Fibroblast of skin of right biceps (primary cell): ENCODE measurements around the gene TMEM255B.
"Not testable (repeated sequence)": the region's sequence is repeated elsewhere in the genome, so short reads cannot be mapped to it uniquely, and the experiment has no call there.

Experiments used
- DNase-seq: peaks from one replicate; pipeline ENCODE4 v3.0.0-alpha.2; 2013

The TMEM255B gene

GRCh38 chr13:113820813-113821651 lies 62.0 kb downstream of the TMEM255B start:
- DNase-seq = peak; percentile 98

GRCh38 chr13:113821847-113822246 lies 62.8 kb downstream of the TMEM255B start:
- DNase-seq = no peak

GRCh38 chr13:113822266-113822665 lies 63.2 kb downstream of the TMEM255B start:
- DNase-seq = no peak

GRCh38 chr13:113822956-113823744 lies 64.1 kb downstream of the TMEM255B start:
- DNase-seq = no peak

DNA sequence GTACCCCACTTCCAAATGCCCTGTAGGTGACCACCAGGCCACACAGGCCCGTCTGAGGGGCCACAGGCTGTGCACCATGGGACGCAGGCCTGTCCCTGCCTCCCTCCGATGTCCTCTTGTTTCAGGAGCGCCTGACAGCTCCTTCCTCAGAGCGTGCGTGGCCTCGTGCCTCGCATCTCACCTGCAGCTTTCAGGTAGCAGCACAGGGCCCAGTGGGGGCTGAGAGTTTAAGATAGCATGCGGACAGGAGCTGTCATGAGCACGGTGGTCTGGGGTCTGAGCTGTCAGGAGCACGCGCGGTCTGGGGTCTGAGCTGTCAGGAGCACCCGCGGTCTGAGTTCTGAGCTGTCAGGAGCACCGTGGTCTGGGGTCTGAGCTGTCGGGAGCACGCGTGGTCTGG lies 64.7 kb downstream of the TMEM255B start:
- DNase-seq = no peak

DNA sequence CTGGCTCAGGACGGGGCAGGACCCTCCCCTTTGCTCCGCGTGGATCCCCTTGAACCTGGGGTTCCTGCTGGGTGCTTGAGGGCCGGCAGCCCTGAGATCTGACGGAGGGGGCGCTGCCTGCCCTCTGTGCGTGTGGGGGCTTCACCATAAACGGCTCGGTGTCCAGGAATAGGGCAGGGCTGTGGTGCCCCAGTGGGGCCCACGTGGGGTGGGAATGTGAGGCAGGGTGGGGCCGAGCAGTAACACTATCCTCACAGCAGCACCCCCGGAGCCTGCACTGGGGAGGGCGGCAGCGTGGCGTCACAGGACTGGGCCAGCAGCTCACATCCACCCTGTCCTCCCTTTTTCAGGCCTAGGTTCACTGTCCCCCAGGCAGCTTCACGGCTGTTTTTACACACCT lies 66.8 kb downstream of the TMEM255B start:
- no peak for DNase-seq

DNA sequence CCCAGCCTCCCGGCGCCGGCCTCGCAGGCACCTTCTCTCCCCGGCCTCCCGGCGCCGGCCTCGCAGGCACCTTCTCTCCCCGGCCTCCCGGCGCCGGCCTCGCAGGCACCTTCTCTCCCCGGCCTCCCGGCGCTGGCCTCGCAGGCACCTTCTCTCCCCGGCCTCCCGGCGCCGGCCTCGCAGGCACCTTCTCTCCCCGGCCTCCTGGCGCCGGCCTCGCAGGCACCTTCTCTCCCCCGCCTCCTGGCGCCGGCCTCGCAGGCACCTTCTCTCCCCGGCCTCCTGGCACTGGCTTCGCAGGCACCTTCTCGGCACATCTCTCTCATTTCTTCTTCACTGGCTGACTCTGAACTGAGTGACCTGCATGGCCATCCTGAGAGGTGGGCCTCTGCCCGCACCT lies 67.4 kb downstream of the TMEM255B start:
- DNase-seq = not testable (repeated sequence)

- no peak for DNase-seq
These were observed 68.0 kb downstream of the TMEM255B start for GRCh38 chr13:113827021-113827420.

- DNase-seq = no peak
These were observed 69.3 kb downstream of the TMEM255B start for GRCh38 chr13:113828282-113828825.

DNA sequence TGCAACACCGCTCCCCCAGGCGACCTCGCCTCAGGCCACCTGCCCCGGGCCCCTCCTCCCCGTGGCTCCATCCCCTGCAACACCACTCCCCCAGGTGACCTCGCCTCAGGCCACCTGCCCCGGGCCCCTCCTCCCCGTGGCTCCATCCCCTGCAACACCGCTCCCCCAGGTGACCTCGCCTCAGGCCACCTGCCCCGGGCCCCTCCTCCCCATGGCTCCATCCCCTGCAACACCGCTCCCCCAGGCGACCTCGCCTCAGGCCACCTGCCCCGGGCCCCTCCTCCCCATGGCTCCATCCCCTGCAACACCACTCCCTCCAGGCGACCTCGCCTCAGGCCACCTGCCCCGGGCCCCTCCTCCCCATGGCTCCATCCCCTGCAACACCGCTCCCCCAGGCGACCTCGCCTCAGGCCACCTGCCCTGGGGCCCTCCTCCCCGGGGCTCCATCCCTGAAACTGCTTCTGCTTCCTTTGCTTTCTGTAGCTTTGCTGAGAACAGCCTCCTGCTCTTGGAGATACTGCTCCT lies 71.5 kb downstream of the TMEM255B start:
- not testable (repeated sequence) for DNase-seq

- DNase-seq = no peak
These were observed 72.0 kb downstream of the TMEM255B start for GRCh38 chr13:113831061-113831460.

- DNase-seq = no peak
These were observed 73.2 kb downstream of the TMEM255B start for GRCh38 chr13:113832205-113832604.

DNA sequence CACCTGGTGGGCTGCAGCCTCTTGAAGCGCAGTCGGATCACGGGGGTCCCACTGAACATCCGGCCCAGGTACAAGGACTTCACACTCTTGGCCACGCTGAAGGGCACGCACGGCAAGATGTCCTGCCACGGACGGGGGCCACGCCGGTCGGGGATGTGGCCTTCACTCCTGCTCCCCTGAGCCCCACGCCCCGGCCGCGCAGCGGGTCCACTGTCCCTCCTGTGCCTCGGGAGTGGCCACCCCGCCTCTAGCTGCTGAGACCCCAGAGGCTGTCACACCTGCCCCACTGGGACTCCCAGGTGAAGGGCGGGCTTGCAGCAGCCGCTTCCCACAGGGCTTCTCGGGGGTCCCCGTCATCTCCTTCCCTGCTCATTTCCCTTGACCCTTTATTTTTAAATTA lies 73.6 kb downstream of the TMEM255B start:
- DNase-seq = no peak

- DNase-seq = no peak
These were observed 74.2 kb downstream of the TMEM255B start for GRCh38 chr13:113833111-113833830.

GRCh38 chr13:113834006-113834405 lies 75.0 kb downstream of the TMEM255B start:
- not testable (repeated sequence) for DNase-seq

DNA sequence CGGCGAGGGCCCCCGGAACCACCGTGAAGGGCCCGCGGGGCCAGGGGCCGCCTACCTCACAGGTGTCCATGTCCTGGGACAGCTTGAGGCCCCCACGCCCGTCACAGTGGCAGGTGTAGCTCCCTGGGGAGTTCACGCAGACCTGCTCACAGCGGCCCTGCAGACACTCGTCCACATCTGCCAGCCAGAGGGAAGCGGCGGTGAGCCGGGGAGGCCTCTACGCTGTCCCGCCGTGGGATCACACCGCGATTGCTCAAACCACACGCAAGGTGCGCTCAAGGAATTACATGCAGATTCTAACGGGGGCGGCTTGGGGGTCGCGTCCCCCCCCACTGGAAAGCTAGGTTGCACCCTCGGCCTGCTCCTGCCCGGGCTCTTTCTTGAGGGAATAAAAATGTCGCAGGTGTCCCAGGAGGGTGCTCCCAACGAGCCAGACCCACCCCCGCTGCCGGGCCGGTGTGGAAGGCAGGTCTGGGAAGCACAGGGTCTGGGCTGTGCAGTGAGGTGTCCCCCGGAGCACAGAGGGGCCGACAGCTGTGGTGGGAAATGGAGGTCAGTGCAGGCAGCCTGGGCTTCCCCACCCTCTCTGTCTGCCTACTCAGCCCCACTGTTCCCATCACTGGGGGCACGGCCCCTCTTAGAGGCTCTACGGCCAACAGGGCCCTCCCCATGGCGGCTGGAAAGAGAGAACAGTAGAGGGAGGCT lies 75.6 kb downstream of the TMEM255B start:
- no peak for DNase-seq

- DNase-seq = peak; percentile 89
These were observed 76.6 kb downstream of the TMEM255B start for GRCh38 chr13:113835461-113836270.

DNA sequence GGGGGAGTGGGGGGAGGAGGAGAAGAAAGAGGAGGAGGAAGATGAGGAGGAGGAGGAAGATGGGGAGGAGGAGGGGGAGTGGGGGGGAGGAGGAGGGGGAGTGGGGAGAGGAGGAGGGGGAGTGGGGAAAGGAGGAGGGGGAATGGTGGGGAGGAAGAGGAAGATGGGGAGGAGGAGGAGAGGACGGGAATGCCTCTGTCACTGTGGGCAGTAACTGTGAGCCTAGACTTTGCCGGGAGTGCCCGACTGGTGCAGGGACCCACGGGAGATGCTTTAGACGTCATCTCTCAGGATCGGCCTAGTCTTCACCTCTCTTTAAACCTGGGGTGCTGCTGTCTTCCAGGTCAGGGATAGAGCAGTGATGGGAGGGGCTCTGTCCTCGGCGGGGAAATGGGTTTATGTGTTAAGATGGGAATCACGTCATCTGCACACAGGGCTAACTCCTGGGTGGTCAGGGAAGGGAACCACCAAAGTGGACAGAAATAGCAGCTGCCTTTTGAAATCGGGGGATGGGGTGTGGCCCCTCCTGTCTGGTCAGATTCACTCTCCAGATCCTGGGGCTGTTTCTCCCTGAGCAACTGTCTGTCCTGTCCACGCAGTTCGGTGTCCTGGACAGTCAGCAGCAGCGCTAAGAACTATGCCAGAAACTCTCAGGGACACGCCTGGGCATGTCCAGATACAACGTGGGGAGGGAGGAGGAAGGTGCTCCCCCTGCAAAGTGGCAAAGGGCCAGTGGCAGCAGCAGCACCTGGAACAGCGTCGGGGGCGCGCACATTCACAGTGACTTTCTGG lies 77.9 kb downstream of the TMEM255B start:
- peak; percentile 90 for DNase-seq

DNA sequence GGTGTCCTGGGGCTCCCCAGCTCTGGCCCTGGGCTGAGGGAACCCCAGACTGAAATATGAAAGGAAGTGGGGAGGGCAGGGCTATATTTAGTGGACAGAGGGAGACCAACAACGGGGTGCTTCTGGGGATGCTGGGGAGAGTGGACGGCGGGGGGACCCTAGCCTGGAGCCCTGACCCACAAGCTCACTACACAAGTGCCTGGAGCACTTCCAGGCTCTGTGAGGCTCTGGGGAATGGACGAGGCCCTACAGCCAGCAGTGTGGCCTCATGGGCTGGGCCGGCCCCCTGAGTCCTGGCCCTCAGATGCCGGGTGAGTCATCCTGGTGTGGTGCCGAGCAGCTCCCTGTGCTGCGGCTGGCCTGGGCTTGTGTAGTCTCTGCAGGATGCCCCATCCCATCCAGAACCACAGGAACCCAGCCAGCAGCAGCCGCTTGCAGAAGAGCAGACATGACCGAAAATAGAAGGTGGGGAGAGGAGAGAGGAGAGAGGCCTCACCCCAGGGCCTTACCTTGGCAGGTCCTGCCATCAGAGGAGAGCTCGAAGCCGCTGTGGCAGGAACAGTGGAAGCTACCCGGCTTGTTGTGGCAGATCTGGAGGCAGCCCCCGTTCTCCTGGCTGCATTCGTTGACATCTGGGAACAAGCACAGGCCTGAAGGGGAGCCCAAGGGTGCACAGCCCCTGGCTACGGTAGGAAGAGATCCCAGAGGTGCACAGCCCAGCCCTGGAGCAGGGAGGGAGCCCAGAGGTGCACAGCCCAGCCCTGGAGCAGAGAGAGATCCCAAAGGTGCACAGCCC lies 78.7 kb downstream of the TMEM255B start:
- peak; percentile 97 for DNase-seq
